Brain microvascular endothelial cell (primary cell): Measurements from ENCODE around the gene LIG3.
"Not testable (repeated sequence)": the region's sequence is repeated elsewhere in the genome, so short reads cannot be mapped to it uniquely, and the experiment has no call there.

ENCODE experiments used
- DNase-seq: peaks from one replicate; pipeline ENCODE4 v3.0.0-alpha.2; 2020
- H3K27ac ChIP-seq: fragments of 250-450 bp; sonication (Bioruptor Pico); 2 replicates; pipeline ENCODE4 v1.5.1; 2020; ENCODE audit warnings: mild to moderate bottlenecking, moderate library complexity
- H3K27me3 ChIP-seq: fragments of 250-450 bp; sonication (Bioruptor Pico); replicated peaks from 2 replicates; pipeline ENCODE4 v1.5.1; 2020; ENCODE audit warnings: mild to moderate bottlenecking
- H3K36me3 ChIP-seq: fragments of 250-450 bp; sonication (Bioruptor Pico); replicated peaks from 2 replicates; pipeline ENCODE4 v1.5.1; 2020; ENCODE audit warnings: mild to moderate bottlenecking
- H3K4me3 ChIP-seq: 2 replicates; pipeline ENCODE4 v1.5.1; 2011; ENCODE audit warnings: low read depth, mild to moderate bottlenecking, control low read depth, low read length, moderate library complexity
- CTCF ChIP-seq: IDR thresholded peaks from 2 replicates; pipeline ENCODE4 v1.5.1; 2011; ENCODE audit warnings: low read depth, mild to moderate bottlenecking, moderate library complexity, low read length, control low read depth, inconsistent platforms; ENCODE audit errors: missing control alignments
- in situ Hi-C: cut with HindIII; loops from 2 replicates; pipeline ENCODE4 v1.10.0; 2017; ENCODE audit warnings: low sequenced_read_pairs, low pct_ligation_motif_present

The LIG3 gene

GRCh38 chr17:35022536-35023063, 42.3 kb downstream of the LIG3 start:
- in situ Hi-C loops, result no loop called here
- peak overlapping the region; percentile 85 for H3K27ac ChIP-seq
- peak; percentile 97 for DNase-seq

GRCh38 chr17:35023538-35023937, 43.2 kb downstream of the LIG3 start:
- no peak for TF ChIP-seq CTCF
- no peak overlapping the region for H3K4me3 ChIP-seq
- H3K36me3 ChIP-seq, result peaks cover 10% of the 10 kb centered on the region
- no peak for DNase-seq
- in situ Hi-C loops, result no loop called here
- no peaks in the 10 kb centered on the region for H3K27me3 ChIP-seq
- H3K27ac ChIP-seq, result peak overlapping the region; percentile 85

More at GRCh38 chr17:35022536-35023063, 42.3 kb downstream of the LIG3 start:
- peaks cover 10% of the 10 kb centered on the region for H3K36me3 ChIP-seq
- no peaks in the 10 kb centered on the region for H3K27me3 ChIP-seq
- no peak overlapping the region for H3K4me3 ChIP-seq
- TF ChIP-seq CTCF, result peak; percentile 59

- TF ChIP-seq CTCF, result no peak
- DNase-seq, result no peak
- H3K36me3 ChIP-seq, result peaks cover 6% of the 10 kb centered on the region
- H3K27ac ChIP-seq, result no peak overlapping the region
- no peaks in the 10 kb centered on the region for H3K27me3 ChIP-seq
- no peak overlapping the region for H3K4me3 ChIP-seq
- in situ Hi-C loops, result no loop called here
Measured at GRCh38 chr17:35025541-35025940, 45.2 kb downstream of the LIG3 start.

- H3K4me3 ChIP-seq, H3K27me3 ChIP-seq, H3K36me3 ChIP-seq, DNase-seq, in situ Hi-C loops: not testable (repeated sequence)
- H3K27ac ChIP-seq, result peak overlapping the region; percentile 57
Measured at GRCh38 chr17:35028097-35028496, 47.8 kb downstream of the LIG3 start.

- in situ Hi-C loops, result no loop called here
- no peak for TF ChIP-seq CTCF
- no peaks in the 10 kb centered on the region for H3K27me3 ChIP-seq
- no peak for DNase-seq
- H3K4me3 ChIP-seq, result no peak overlapping the region
- H3K27ac ChIP-seq, result peak overlapping the region; percentile 57
- H3K36me3 ChIP-seq, result no peaks in the 10 kb centered on the region
Measured at GRCh38 chr17:35028531-35029262, 48.4 kb downstream of the LIG3 start.

GRCh38 chr17:35030780-35031179, 50.5 kb downstream of the LIG3 start:
- no peak for TF ChIP-seq CTCF
- in situ Hi-C loops, result no loop called here
- no peak for DNase-seq
- Histone ChIP-seq H3K4me3 (no peak overlapping the region), H3K36me3 (no peaks in the 10 kb centered on the region), H3K27ac (no peak overlapping the region), H3K27me3 (no peaks in the 10 kb centered on the region)
